Measurements from ENCODE around the gene NELFE. TPM values are rescaled to one million over a fixed set of nuclear protein-coding genes. Genes with fewer than 3 reads are reported as not detected.
"Not testable (repeated sequence)": the region's sequence is repeated elsewhere in the genome, so short reads cannot be mapped to it uniquely, and the experiment has no call there.

Gene NELFE
- total RNA-seq (2014; rRNA removed; shearing (Covaris generic)) (62.9 and 77.9 TPM in 2 replicates), polyA plus RNA-seq (2016; fragmentation: Nextera tagmentation; extraction: Ambion mirVana) (108 and 114 TPM in 2 replicates)

- no peaks in the 10 kb centered on the region for H3K9me3 ChIP-seq (ENCODE audit: low read depth)
- H3K79me2 ChIP-seq (ENCODE audit: insufficient read depth) = peaks cover 58% of the 10 kb centered on the region
- 0 out of 2 replicates have a peak, but pooled peaks cover 8% of the 10 kb centered on the region for H3F3A ChIP-seq (ENCODE audit: insufficient read depth)
- DNase-seq = peak; percentile 100
- WGBS, 2 experiments (ENCODE audit: low coverage in 1 of 2, low lambda C conversion rate in 2 of 2, missing lambda C conversion rate in 2 of 2) = 1 to 2% methylated on average over 54 to 58 of the region's 59 CpGs
- H3K4me1 ChIP-seq (ENCODE audit: insufficient read depth) = peaks cover 16% of the 10 kb centered on the region
- TF ChIP-seq EZH2 (IDR thresholded peaks at IDR 0.05; ENCODE audit: insufficient read depth, poor library complexity, severe bottlenecking) = no peak
- no peak for TF ChIP-seq EZH2phosphoT487 (IDR thresholded peaks at IDR 0.05; ENCODE audit: insufficient read depth, low read depth)
- H3K4me3 ChIP-seq = peak within 1 kb of the TSS; percentile 99
- no peaks in the 10 kb centered on the region for H3K9me2 ChIP-seq (ENCODE audit: insufficient read depth)
- H3K27ac ChIP-seq = peak within 1 kb of the TSS; percentile 77
- peaks cover 24% of the 10 kb centered on the region for H3K36me3 ChIP-seq (ENCODE audit: low read depth)
- H4K20me1 ChIP-seq (ENCODE audit: insufficient read depth) = no peaks in the 10 kb centered on the region
- H2AFZ ChIP-seq = peak within 1 kb of the TSS; percentile 96
- peak within 1 kb of the TSS; percentile 97 for H3K9ac ChIP-seq
- in situ Hi-C loops (cut with MboI) = no loop called here
- no peaks in the 10 kb centered on the region for H3K27me3 ChIP-seq (replicated peaks; ENCODE audit: insufficient read depth)
- H3K4me2 ChIP-seq (ENCODE audit: unreplicated experiment) = peak within 1 kb of the TSS; percentile 95
These were observed at the start of gene NELFE, which contains the start of gene SKIC2 for GRCh38 chr6:31958741-31959739. NELFE (minus strand) TSS chr6:31958971; CDS start chr6:31958446, 525 bp downstream. SKIC2 (plus strand) TSS chr6:31959175; CDS start chr6:31959193, 18 bp downstream.

- H3K4me1 ChIP-seq (ENCODE audit: insufficient read depth); H3K27ac ChIP-seq; H3K36me3 ChIP-seq (ENCODE audit: low read depth); H3K27me3 ChIP-seq (replicated peaks; ENCODE audit: insufficient read depth); H3K9me3 ChIP-seq (ENCODE audit: low read depth); H3K4me3 ChIP-seq; H3K4me2 ChIP-seq (ENCODE audit: unreplicated experiment); H3K79me2 ChIP-seq (ENCODE audit: insufficient read depth); in situ Hi-C loops (cut with MboI); H3F3A ChIP-seq (ENCODE audit: insufficient read depth); DNase-seq; H4K20me1 ChIP-seq (ENCODE audit: insufficient read depth); H3K9me2 ChIP-seq (ENCODE audit: insufficient read depth); H3K9ac ChIP-seq; H2AFZ ChIP-seq: not testable (repeated sequence)
- no CpG with 5 or more reads among the region's 24 CpGs for WGBS, 2 experiments (ENCODE audit: low coverage in 1 of 2, low lambda C conversion rate in 2 of 2, missing lambda C conversion rate in 2 of 2)
These were observed 49.3 kb upstream of the NELFE start for GRCh38 chr6:32008037-32008436.

- H4K20me1 ChIP-seq (ENCODE audit: insufficient read depth); H3K79me2 ChIP-seq (ENCODE audit: insufficient read depth); H3K4me3 ChIP-seq; H3K4me2 ChIP-seq (ENCODE audit: unreplicated experiment); in situ Hi-C loops (cut with MboI); H3K27me3 ChIP-seq (replicated peaks; ENCODE audit: insufficient read depth); H3K27ac ChIP-seq; H3K9me2 ChIP-seq (ENCODE audit: insufficient read depth); H3K36me3 ChIP-seq (ENCODE audit: low read depth); H3K9ac ChIP-seq; H3K9me3 ChIP-seq (ENCODE audit: low read depth); H2AFZ ChIP-seq; H3F3A ChIP-seq (ENCODE audit: insufficient read depth); H3K4me1 ChIP-seq (ENCODE audit: insufficient read depth): not testable (repeated sequence)
- DNase-seq = peak; percentile 0
- 61 to 63% methylated on average over 12 of the region's 12 CpGs for WGBS, 2 experiments (ENCODE audit: low coverage in 1 of 2, low lambda C conversion rate in 2 of 2, missing lambda C conversion rate in 2 of 2)
These were observed 48.3 kb upstream of the NELFE start for GRCh38 chr6:32007086-32007485.

GRCh38 chr6:32005991-32006529, 47.3 kb upstream of the NELFE start:
- not testable (repeated sequence) for H3K4me2 ChIP-seq (ENCODE audit: unreplicated experiment); H3K9me3 ChIP-seq (ENCODE audit: low read depth)
- 46 to 51% methylated on average over 6 to 7 of the region's 8 CpGs for WGBS, 2 experiments (ENCODE audit: low coverage in 1 of 2, low lambda C conversion rate in 2 of 2, missing lambda C conversion rate in 2 of 2)

GRCh38 chr6:32005538-32005880, 46.7 kb upstream of the NELFE start:
- 63 to 64% methylated on average over 4 to 8 of the region's 9 CpGs for WGBS, 2 experiments (ENCODE audit: low coverage in 1 of 2, low lambda C conversion rate in 2 of 2, missing lambda C conversion rate in 2 of 2)
- H3K9me3 ChIP-seq (ENCODE audit: low read depth); in situ Hi-C loops (cut with MboI); DNase-seq; H3K79me2 ChIP-seq (ENCODE audit: insufficient read depth); H3K36me3 ChIP-seq (ENCODE audit: low read depth); H3K9ac ChIP-seq; H3K4me1 ChIP-seq (ENCODE audit: insufficient read depth); H2AFZ ChIP-seq; H4K20me1 ChIP-seq (ENCODE audit: insufficient read depth); H3K27ac ChIP-seq; H3K27me3 ChIP-seq (replicated peaks; ENCODE audit: insufficient read depth); H3K4me3 ChIP-seq; H3F3A ChIP-seq (ENCODE audit: insufficient read depth); H3K9me2 ChIP-seq (ENCODE audit: insufficient read depth); H3K4me2 ChIP-seq (ENCODE audit: unreplicated experiment): not testable (repeated sequence)

More at GRCh38 chr6:32005991-32006529, 47.3 kb upstream of the NELFE start:
- H3K4me1 ChIP-seq (ENCODE audit: insufficient read depth); H3K4me3 ChIP-seq; H4K20me1 ChIP-seq (ENCODE audit: insufficient read depth); H3K36me3 ChIP-seq (ENCODE audit: low read depth); H3K9me2 ChIP-seq (ENCODE audit: insufficient read depth); H2AFZ ChIP-seq; H3F3A ChIP-seq (ENCODE audit: insufficient read depth); H3K9ac ChIP-seq; H3K27me3 ChIP-seq (replicated peaks; ENCODE audit: insufficient read depth); H3K27ac ChIP-seq; in situ Hi-C loops (cut with MboI); H3K79me2 ChIP-seq (ENCODE audit: insufficient read depth): not testable (repeated sequence)
- peak; percentile 0 for DNase-seq

- H3K4me1 ChIP-seq (ENCODE audit: insufficient read depth); H3K27me3 ChIP-seq (replicated peaks; ENCODE audit: insufficient read depth); H3K9ac ChIP-seq; H3F3A ChIP-seq (ENCODE audit: insufficient read depth); H3K9me3 ChIP-seq (ENCODE audit: low read depth); H3K36me3 ChIP-seq (ENCODE audit: low read depth); H3K4me3 ChIP-seq; H3K27ac ChIP-seq; H4K20me1 ChIP-seq (ENCODE audit: insufficient read depth); in situ Hi-C loops (cut with MboI); DNase-seq; H2AFZ ChIP-seq; H3K9me2 ChIP-seq (ENCODE audit: insufficient read depth); H3K79me2 ChIP-seq (ENCODE audit: insufficient read depth); H3K4me2 ChIP-seq (ENCODE audit: unreplicated experiment): not testable (repeated sequence)
- 71 to 75% methylated on average over 9 to 10 of the region's 13 CpGs for WGBS, 2 experiments (ENCODE audit: low coverage in 1 of 2, low lambda C conversion rate in 2 of 2, missing lambda C conversion rate in 2 of 2)
These were observed 46.2 kb upstream of the NELFE start for GRCh38 chr6:32004864-32005537.

Measured in GM23248 (cell line).